Astrocyte of the spinal cord (primary cell): ENCODE results near the gene BAZ1B.
"Not testable (repeated sequence)": the region's sequence is repeated elsewhere in the genome, so short reads cannot be mapped to it uniquely, and the experiment has no call there.

Source experiments
- DNase-seq: peaks from one replicate; pipeline ENCODE4 v3.0.0; 2011; ENCODE audit warnings: low read depth, low spot score
- H3K4me3 ChIP-seq: 2 replicates; pipeline ENCODE4 v1.5.1; 2011; ENCODE audit warnings: low read depth, mild to moderate bottlenecking, low read length, moderate library complexity
- CTCF ChIP-seq: IDR thresholded peaks from 2 replicates; pipeline ENCODE4 v1.5.1; 2012; ENCODE audit warnings: low read depth, mild to moderate bottlenecking, low read length, inconsistent platforms
- in situ Hi-C: cut with HindIII; loops from 2 replicates; pipeline ENCODE4 v1.10.0; 2017; ENCODE audit warnings: low sequenced_read_pairs

The BAZ1B gene

GRCh38 chr7:73482746-73483145 is 39.3 kb downstream of the BAZ1B start:
- H3K4me3 ChIP-seq: no peak overlapping the region
- peak; percentile 52 for DNase-seq
- TF ChIP-seq CTCF: no peak
- in situ Hi-C loops: no loop called here

GRCh38 chr7:73481521-73481920 is 40.6 kb downstream of the BAZ1B start:
- H3K4me3 ChIP-seq, in situ Hi-C loops, DNase-seq: not testable (repeated sequence)

GRCh38 chr7:73478549-73478948 is 43.5 kb downstream of the BAZ1B start:
- no peak overlapping the region for H3K4me3 ChIP-seq
- DNase-seq: no peak
- no peak for TF ChIP-seq CTCF
- in situ Hi-C loops: no loop called here

DNA sequence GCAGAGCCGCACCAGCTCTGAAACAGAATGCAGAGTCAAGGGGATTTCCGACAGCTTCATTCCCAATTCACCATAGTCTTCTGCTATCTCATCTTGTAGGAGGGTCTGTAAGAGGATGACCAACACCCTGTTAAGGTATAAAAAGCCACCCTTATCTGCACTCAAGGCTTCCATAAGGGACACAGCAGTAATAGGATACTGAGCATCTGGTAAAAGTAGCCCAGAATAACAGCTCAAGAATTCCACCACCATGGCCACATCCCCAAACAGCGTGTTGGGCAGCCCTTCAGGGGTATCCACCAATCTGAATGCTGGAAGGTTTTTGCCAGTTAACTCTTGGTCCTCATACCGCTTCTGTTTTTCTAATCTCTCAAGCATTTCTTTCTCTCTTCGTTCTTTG is 44.7 kb downstream of the BAZ1B start:
- in situ Hi-C loops: no loop called here
- no peak for DNase-seq
- no peak for TF ChIP-seq CTCF
- no peak overlapping the region for H3K4me3 ChIP-seq

- in situ Hi-C loops: no loop called here
- H3K4me3 ChIP-seq: no peak overlapping the region
- DNase-seq: no peak
- TF ChIP-seq CTCF: no peak
Measured at GRCh38 chr7:73470208-73470607, 51.9 kb downstream of the BAZ1B start.

GRCh38 chr7:73467046-73467445 is 55.0 kb downstream of the BAZ1B start:
- H3K4me3 ChIP-seq, DNase-seq, in situ Hi-C loops: not testable (repeated sequence)

GRCh38 chr7:73466112-73466511 is 56.0 kb downstream of the BAZ1B start:
- DNase-seq: no peak
- no peak overlapping the region for H3K4me3 ChIP-seq
- no peak for TF ChIP-seq CTCF
- in situ Hi-C loops: no loop called here

DNA sequence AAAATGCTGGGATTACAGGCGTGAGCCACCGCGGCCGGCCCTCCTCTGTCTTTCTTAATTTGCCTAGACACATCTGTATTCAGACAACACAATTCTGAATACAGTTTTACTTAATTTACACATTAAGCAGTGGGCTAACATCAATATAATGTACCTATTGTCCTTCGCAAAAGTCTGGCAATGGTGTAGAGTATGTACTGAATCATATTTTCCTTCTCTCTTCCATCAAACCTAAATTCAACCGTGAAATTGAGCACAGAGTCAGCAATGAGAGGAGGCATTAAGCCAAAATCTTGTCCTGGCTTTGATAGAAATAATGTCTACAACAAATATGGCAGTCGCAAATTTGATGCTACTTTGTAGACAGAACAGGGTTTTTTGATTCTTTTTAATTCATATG is 58.1 kb downstream of the BAZ1B start:
- in situ Hi-C loops: no loop called here
- H3K4me3 ChIP-seq: no peak overlapping the region
- no peak for TF ChIP-seq CTCF
- no peak for DNase-seq
